Activated T-helper 1 cell treated with anti-CD3 and anti-CD28 coated beads, Interleukin-2, amount 50 U/mL, for 16 hours (primary cell): ENCODE data around the gene SLC5A3.
A peak's percentile ranks its signal among the peaks of the same experiment; 100 is the strongest.

Source experiments
- DNase-seq, 2 donors: peaks; one replicate each; pipeline ENCODE4 v3.0.0-alpha.2; 2020; ENCODE audit warnings: low read depth in 1 of 2, low spot score in 1 of 2

Gene SLC5A3

DNA sequence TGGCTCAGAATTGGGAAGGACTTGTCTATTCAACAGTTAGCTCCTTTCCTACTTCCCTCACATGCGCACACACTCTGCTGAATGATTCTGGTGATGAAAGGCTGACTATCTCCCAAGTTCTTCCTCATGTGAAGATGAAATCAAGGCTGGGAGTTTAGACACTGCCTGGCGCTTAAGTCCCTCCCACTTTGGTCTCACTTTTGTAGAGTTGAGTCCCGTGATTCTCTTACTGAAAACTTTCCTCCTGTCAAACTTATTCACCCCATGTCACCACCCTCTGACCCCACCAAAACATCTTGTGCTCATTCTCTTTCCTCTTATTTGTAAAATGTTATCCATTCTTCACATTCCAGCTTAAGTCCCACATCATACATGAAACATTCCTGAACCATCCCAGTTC, 8.4 kb upstream of the SLC5A3 start:
- no peak for DNase-seq

DNA sequence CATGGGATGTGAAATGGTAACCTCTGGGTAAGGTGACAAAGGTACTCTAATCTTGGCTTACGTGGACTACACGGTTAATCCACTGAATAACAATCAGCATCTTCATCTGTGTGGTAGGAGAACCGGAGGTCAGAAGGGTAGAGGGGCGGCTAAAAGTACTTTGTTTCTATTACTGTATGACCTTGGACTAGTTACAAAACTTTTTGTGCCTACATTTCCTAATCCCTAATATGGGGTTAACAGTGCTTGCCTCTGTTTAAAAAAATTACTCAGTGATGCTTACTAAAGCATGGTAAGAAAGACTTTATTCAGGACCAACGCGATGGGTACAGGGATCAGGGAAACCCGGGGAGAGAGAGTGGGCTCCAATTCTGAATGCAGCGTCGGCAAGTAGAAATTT, 1.7 kb upstream of the SLC5A3 start:
- no peak for DNase-seq

DNA sequence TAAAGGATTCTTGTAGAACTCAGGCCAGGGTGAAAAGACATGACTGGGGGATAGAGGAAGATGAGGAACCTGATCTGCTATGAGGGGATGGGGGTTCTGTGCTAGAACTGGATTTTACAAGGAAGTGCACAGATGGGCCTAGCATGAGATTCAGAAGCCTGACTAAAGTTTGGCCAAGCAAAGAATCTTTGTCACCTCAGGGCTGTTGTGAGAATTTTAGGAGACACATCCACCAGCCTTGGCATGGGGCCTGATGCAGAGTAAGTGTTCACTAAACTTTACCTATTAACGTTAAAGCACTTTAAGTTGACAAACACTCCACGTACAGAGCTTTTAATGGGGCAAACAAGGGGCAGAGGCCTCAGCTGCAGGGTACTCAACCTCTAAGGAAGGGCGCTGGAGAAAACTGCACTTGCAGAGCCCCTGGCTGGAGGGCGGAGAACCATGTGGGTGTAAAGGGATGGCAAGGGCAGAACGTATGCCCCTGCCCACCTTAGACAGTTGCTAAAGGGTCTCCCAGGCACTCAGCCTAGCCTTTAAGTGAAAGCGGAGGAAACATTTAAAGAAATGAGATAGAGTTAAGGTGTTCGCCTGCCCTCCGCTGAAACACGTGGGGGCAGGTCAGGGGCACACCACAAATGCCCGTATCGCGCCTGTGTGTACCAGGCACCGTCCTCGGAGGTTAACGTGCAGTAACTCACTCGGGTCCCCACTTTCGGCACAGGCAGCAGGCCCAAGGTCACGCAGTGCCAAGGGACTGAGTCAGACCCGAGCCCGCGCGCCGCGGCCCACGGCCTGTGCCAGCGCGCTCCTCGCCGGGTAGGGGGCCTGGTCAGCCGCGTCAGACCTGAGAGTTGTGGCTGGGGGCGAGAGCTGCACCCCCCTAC, 990 bp upstream of the SLC5A3 start:
- peak in 1 of 2 donors; percentile 8 for DNase-seq

DNA sequence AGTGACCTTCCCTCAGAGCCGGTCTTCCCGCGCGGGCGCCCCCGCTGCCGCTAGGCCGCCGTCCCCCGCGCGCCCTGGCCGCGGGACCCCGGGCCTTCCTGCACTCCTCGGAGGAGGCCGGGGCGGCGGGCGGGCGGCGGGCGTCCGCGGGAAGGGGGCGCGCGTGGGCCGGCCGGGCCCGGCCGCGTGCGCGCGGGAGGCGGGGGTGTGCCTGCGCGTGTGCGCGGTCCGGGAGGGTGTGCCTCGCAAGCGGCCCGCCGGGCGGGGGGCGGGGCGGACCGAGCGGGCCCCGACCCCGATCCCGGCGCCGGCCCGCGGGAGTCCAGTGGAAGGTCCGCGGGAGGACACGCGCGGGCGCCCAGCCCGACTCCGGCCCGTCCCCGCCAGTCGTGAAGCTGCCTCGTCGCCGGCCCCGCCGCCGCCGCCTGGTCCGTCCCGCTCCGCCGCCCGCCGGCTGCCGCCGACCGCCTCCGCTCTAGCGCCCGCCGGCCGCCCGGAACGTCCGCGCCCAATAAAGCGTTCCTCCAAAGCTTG, 438 bp downstream of the SLC5A3 start:
- DNase-seq: peak in 1 of 2 donors; percentile 32

DNA sequence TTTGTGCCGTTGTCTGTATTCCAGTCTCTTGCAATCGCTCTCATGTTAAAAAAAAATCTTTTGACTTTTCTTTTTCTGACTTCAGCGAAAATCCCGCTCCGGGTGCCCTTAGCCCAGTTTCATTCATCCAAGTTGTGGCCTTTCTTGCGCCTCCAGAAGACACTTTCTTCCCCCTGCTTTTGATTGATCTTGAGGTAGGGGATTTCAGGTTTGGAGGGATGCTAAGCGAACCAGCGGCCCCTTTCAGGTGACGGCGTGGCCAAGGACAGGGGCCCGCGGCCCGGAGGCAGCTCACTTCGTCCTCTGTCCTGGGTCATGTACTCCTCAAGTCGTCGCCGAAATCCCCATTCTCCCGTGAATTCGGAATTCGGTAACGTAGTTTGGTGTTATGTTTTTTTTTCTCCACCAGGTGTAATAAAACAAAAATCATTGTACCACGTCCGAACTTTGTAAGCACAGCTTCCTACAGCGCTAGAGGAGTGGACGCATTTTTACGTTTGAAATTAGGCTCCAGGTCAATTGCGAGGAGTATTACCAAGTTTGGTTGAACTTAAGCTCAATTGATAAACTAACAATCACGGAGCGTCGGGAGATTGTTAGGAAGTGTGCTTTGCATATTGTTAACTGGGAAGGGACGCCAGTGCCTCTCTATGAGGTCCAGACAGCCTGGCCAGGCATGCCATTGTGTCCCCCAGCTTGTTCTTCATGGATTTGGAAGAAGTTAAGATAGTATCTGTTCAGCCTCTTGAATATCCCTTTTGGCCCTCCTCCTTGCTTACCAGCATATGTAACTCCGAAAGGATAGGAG, 1.1 kb downstream of the SLC5A3 start:
- no peak for DNase-seq

DNA sequence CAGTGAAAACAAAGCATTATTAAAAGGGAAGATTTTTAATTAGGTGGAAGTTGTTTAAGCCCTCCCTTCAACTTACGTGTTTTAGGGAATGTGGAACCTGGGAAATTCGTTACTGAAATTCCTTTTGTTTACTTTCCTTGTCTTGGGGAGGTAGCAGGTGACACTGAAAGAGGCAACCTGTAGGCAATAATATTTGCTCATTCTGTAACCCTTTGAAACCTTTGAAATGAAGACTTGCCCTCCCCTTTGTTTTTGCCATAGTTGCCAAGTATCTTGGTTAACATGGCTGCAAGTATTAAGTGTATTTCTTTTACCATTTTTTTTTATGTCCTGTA, 1.7 kb downstream of the SLC5A3 start:
- DNase-seq: no peak

DNA sequence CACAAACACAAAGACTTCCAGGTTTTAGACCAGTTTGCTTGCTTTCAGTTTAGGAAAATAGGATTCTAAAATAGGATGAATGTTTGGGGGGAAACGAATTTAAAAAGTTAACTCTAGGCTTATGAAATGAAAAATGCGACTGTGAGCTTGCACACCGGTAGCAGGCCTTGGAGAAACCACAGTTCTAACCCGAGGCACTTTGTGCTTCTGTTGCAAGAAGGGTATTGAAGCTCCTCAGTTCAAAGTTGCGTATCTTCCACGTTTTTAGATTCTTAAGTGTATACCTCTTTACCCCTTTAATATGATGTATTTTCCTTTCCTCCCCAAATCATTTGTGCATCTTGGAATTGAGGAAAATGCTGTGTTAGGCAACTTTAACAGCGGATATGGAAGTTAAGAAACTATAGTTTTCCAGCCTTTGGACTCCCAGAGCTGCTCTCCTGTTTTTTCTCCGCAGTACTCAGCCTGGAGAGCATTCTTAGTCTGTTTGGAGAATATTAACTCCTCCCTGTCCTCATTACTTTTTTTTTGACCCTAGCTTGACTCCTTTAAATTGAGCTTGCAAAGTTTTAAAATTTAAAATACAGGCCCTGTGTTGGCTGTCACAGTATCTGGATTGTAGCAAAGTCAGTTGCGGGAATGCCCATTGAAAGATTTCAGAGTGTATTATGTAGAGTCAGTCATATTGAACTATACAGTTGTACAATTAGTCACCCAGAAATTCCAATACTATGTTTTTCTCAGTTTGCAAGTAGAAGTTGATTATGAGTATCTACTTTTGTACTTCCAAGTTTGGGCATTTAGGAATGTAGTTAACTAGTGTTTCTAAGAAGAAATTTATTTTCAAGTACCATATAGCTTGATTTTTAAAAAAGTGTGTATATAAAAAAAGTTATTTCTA, 2.6 kb downstream of the SLC5A3 start:
- no peak for DNase-seq

DNA sequence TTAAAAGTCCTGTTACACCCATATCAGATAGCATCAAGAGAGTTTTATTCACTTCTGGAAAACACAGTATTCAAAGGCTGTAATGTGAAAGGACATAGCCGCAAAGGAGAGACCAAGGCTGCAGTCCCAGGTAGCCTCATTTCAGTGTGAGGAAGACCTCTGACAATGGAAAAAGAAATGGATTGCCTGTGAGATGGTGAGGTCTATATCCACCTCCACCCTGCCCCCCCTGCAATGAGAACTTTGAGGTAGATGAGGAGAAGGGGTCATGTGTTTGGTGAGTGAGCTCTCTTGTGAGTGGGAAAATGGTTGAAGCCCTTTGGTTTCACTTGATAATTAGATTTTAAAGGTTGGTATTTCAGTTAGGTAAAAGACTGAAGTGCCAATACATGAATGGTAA, 3.5 kb downstream of the SLC5A3 start:
- no peak for DNase-seq

DNA sequence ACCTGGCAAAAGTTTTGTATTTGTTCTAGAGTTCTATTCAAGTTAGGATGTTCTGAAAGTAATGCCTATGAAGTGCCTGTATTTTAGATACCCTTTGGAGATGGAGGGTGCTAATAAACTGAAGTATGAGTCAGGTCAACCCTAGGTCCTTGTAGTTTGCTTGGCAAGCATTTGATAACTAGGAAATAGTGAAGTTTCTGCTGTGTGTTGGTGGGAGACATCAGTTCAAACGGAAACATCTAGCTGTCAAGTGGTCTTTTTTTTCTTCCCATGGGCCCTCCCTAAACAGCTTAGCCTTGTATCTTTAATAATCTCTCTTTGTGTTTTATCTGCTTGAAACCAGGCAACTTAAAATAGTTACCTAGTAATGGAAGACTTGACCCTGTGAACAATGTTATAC, 4.5 kb downstream of the SLC5A3 start:
- no peak for DNase-seq

DNA sequence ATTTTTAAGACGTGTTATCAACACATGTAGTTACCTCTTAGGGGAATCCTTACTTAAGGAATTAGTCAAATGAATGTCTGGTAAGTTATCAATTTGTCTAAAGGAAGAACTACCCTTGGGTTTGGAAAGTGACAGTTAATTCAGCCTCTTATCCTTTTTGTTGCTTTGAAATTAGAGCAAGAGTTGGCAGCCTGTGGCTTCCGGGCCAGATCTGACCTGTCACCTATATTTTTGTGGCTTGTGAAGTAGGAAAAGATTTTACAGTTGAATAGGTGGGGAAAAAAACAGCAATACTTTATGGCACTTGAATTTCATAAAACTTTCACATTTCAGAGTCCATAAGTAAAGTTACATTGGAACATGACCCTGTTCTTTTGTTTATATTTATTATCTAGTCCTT, 5.5 kb downstream of the SLC5A3 start:
- no peak for DNase-seq

DNA sequence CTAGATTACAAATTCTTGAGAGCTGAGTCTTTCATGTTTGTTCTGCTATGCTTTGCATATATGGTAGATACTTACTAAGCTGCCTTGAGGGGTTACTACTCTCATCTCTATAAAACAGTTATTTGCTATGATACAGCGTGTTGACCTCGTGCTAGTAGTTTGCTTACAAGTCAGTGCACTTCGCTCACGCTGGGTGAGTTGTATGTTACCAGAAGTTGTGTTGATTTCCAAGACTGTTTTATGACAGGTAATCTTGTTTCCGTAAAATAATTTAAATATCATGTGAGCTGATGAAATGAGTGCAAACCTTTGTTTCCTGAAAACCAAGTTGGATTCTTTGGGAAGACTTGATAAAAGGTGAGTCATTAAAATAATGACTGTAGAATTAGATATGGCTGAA, 7.3 kb downstream of the SLC5A3 start:
- no peak for DNase-seq

DNA sequence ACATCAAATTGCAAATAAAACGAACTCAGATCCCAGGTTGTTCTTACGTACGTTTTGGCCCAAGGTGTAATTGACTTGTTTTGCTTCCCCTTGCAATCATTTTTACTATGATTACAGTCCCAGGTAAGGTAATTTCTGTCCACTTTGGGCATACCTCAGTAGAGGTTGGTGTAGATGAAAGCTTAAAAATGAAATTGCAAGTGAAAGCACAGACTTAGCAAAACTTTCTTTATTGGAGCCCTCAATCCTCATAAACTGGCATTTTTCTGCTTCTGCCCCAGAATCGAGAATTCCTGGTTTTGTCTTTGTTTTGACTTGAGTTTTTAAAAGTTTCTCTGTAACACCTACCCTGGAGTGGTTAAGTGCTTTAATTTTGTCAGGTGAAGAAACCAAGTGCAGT, 9.4 kb downstream of the SLC5A3 start:
- no peak for DNase-seq

DNA sequence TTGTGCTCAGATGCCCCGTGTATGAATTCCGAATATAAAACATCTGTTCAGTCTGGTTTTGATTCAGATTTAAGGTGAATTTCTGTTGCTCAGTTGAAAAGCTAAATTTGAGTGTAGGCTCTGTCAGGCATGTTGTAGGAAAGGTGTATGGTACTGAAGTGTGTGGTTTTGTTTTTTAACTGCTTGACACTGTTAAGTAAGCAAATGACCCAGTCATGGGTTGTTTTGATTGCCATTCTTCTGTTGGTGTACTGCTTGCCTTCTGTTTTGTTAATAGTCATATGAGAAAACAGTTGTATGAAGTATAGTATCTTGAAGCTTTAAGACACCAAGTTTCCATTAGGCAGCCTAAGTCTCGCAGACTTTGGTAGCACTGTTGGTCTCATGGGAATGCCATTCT, 10.0 kb downstream of the SLC5A3 start:
- no peak for DNase-seq

DNA sequence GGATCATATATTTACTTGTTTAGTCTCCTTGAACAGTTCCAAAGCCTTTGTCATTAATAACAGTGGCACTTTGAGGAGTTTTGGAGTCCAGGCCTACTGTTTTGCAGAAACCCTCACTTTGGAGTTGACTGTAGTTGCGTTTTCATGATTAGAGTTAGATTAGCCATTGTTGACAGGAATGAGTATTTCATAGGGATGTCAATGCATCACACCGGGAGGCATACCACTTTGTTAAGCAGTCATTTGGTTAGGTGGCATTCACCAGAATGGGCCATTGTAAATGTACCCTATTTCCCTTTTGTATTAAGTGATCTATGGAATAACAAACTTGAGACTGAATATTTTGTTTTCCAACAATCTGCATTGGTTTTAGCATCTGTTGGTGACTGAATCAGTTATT, 11.8 kb downstream of the SLC5A3 start:
- no peak for DNase-seq

DNA sequence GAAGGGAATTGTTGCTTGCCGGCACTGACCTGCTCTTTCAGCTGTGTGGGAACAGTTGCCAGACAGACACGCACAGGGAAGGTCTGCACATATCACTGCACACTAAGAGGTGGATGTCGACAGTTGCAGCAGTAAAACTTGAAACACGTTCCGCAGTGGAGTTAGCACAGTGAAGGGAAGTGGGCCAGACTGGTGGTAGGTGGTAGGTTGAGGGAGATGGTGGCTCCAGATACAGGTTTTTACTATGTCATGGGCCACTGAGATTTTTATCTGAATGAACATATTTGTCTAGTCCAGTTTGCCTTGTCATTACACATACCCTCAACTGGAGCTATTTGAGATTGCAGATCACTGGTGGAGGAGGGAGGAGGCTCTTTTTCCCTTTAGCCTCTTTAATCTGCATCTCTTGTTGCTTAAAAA, 13.5 kb downstream of the SLC5A3 start:
- no peak for DNase-seq

DNA sequence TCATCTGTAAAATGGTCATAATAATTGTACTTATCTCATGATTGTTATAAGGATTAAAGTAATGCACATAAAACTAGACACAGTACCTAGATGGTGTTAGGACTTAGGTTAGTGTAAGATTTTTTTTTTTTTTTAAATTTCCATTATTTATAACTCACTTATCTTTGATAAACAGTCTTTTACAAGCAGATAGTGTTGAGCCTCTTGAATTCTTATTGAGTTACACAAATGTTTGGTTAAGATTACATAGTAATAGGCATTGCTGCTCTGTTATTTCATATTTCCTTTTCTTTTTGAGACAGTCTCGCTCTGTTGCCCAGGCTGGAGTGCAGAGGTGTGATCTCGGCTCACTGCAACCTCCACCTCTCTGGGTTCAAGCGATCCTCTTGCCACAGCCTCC, 15.4 kb downstream of the SLC5A3 start:
- DNase-seq: no peak

DNA sequence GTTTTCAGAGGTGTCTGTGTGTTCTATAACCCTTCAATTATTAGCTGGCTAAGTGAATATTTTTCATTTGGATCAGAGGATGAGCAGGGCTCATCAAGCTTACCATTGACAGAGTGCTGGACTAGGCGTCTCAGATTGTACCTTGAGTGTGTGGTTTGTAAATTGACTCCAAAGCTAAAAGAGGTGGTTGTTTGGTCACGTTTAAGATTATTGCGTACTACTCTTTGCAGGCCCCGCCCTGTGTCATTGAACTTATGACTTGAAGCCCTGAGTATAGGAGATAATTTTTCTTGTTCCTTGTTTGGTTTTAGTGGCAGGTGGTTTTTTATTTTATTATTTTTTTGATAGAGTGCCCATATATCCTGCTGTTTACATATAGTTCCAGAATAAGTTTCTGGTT, 17.7 kb downstream of the SLC5A3 start:
- no peak for DNase-seq

DNA sequence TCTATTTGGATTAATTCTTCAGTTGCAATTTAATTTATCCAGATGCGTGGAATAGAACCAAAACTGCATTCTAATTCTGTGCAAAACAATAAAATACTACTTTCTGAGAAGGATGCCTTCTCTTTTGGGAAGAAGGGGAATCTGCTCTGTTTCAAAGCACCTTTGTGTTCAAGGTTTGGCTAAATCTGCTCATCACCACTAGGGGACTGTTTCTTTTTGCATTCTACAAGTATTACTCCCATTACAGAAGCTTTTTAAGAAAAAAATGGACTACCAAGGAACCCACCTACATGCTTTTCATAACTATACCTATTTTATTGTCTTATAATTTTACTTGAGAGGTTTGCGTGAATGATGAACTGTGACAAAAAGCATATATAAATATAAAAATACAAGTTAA, 18.2 kb downstream of the SLC5A3 start:
- DNase-seq: no peak

DNA sequence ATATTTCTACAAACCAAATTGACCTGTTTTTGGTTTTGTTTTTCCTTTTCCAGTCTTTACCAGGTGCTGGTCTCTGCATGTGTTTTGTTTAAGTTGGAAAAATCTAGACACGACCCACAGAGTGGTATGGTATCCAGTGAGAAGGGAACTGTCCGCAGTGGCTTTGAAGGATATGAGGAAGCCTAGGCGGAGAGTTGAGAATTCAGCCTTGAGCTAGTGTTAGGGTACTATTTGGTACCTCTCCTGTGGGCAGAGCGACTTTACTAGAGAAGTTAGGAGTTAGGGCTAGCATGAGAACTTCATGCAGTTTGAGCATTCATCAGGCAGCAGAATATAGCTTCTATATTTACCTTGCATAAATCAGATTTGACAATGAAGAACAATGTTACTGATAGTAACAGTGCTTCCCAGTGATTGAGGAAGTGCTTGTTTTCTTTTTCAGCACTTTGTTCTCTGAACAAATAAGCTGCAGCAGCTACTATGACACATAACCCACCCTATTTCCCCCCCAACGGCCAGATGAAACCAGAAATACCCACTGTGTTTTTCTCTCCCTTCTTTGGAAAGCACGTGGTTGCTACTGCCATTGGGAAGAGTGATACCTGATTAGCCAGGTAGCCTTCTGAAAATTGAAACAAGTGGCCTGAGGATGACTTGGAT, 19.0 kb downstream of the SLC5A3 start:
- no peak for DNase-seq

DNA sequence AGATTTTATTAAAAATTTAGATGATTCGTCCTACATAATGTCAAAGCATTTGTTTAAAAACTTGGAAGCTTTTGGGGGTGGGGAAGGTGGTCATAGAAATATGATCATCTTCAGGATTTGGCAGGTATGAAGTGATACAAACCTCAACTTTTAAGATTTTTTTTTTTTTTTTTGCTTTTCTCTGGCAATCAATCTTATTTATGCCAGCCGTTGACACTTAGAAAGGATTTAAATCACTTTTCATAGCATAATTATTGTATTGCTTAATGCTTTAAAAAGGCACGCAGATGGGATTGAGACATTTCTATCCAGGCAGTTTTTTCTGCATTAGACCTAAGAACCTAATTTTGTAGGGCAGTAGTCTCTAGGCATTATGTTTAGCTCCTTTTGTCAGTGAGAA, 19.7 kb downstream of the SLC5A3 start:
- no peak for DNase-seq

DNA sequence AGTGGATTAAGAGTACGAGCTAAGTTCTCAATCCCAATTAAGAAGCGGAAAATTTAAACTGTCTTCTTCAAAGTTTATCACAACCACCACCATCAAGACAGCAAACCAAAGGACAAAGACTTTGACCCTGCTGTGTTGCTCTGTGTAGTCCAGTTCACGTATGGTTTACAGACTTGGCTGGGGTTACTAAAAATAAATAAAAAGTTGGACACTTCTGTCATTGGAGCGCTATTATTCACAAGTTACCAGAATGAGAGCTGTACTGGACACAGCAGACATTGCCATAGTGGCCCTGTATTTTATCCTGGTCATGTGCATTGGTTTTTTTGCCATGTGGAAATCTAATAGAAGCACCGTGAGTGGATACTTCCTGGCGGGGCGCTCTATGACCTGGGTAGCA, 21.6 kb downstream of the SLC5A3 start:
- DNase-seq: no peak
